NCI-H1105 (cell line): ENCODE data around the gene CCDC70.

Experiments used
- DNase-seq: peaks from one replicate; lab custom pipeline; 2025; lab: John Stamatoyannopoulos, UW

Gene CCDC70

GRCh38 chr13:51831519-51831918 is 30.2 kb upstream of the CCDC70 start:
- DNase-seq, result no peak

GRCh38 chr13:51832471-51833152 is 29.2 kb upstream of the CCDC70 start:
- DNase-seq, result no peak

- no peak for DNase-seq
Observed at GRCh38 chr13:51833980-51834379, 27.8 kb upstream of the CCDC70 start.

- DNase-seq, result no peak
Observed at GRCh38 chr13:51834581-51835171, 27.1 kb upstream of the CCDC70 start.

- DNase-seq, result no peak
Observed at GRCh38 chr13:51837016-51837415, 24.8 kb upstream of the CCDC70 start.

GRCh38 chr13:51838240-51838846 is 23.4 kb upstream of the CCDC70 start:
- no peak for DNase-seq

GRCh38 chr13:51839711-51840540 is 21.8 kb upstream of the CCDC70 start:
- DNase-seq, result no peak

- DNase-seq, result no peak
Observed at GRCh38 chr13:51840917-51841316, 20.9 kb upstream of the CCDC70 start.

- DNase-seq, result no peak
Observed at GRCh38 chr13:51841732-51842131, 20.0 kb upstream of the CCDC70 start.

GRCh38 chr13:51843529-51843928 is 18.2 kb upstream of the CCDC70 start:
- no peak for DNase-seq

GRCh38 chr13:51844862-51845573 is 16.8 kb upstream of the CCDC70 start, which contains the start of gene TMEM272:
TSS of gene TMEM272 (minus strand) at chr13:51845177. CDS start at chr13:51838530, 6,647 bp downstream.
- DNase-seq, result no peak

GRCh38 chr13:51845574-51846318 is 16.0 kb upstream of the CCDC70 start:
- no peak for DNase-seq

- DNase-seq, result no peak
Observed at GRCh38 chr13:51846756-51847155, 15.0 kb upstream of the CCDC70 start.

GRCh38 chr13:51848674-51849073 is 13.1 kb upstream of the CCDC70 start:
- DNase-seq, result no peak

GRCh38 chr13:51849145-51850101 is 12.3 kb upstream of the CCDC70 start:
- no peak for DNase-seq

GRCh38 chr13:51856027-51856736 is 5.6 kb upstream of the CCDC70 start:
- DNase-seq, result no peak

- DNase-seq, result no peak
Observed at GRCh38 chr13:51856998-51857397, 4.8 kb upstream of the CCDC70 start.

GRCh38 chr13:51858433-51859247 is 3.1 kb upstream of the CCDC70 start:
- no peak for DNase-seq
